GM19328 (cell line): ENCODE measurements around the gene TRABD2B.
"Not testable (repeated sequence)": the region's sequence is repeated elsewhere in the genome, so short reads cannot be mapped to it uniquely, and the experiment has no call there.

Experiments
- ATAC-seq: cut with Tn5 transposase; IDR thresholded peaks from one replicate; pipeline ENCODE4 v1.9.1; 2021; ENCODE audit warnings: mild to moderate bottlenecking, moderate library complexity; ENCODE audit not compliant: unreplicated experiment

Gene TRABD2B

DNA sequence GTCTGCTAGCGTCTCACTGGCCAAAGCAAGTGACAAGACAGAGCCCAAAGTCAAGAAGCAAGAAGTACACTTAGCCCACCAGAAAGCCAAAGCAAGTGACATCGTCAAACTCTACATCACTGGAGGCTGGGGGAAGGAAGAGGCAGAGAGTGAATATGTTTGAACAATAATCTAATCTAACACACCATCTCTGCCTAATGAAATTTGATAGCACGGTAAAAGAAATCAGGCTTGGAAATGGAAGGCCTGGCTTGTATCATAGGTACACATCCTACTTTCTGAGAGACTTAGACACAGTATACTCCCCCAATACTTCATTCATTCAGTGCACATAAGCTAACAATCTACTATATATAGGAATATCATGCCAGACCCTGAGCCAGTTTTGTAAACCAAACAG, 26.3 kb downstream of the TRABD2B start:
- no peak for ATAC-seq

DNA sequence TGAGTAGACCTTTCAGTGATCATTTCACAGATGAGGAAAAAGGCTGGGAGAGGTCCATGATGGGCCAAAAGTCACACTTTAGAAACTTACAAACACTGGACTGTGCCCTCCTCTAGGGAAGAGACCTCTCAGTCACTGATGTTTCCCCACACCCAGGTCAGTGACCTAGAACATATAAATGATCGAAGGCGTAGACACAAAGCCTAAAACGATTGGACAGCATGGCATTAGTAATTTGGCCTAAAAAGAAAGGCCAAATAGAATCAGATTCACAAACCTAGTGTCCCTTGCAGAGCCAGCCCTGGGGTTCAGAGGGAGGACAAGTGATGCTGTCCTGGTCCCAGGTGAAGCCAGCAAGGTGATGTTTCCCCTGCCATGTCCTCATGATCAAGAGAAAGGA, 27.7 kb downstream of the TRABD2B start:
- no peak for ATAC-seq

DNA sequence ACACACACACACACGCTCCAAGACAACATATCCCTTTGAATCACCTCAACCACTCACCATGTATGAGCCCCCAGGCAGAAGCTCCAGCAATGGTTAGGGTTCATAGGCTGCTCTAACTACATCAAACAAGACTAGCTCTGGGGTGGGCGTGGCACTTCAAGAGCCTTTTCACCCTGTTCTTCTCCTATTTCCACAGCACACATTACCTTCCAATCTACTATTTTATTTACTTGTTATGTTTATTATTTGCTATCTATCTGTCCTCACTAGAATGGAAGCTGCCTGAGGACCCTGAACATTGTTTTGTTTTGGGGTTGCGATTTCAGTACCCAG, 28.7 kb downstream of the TRABD2B start:
- no peak for ATAC-seq

DNA sequence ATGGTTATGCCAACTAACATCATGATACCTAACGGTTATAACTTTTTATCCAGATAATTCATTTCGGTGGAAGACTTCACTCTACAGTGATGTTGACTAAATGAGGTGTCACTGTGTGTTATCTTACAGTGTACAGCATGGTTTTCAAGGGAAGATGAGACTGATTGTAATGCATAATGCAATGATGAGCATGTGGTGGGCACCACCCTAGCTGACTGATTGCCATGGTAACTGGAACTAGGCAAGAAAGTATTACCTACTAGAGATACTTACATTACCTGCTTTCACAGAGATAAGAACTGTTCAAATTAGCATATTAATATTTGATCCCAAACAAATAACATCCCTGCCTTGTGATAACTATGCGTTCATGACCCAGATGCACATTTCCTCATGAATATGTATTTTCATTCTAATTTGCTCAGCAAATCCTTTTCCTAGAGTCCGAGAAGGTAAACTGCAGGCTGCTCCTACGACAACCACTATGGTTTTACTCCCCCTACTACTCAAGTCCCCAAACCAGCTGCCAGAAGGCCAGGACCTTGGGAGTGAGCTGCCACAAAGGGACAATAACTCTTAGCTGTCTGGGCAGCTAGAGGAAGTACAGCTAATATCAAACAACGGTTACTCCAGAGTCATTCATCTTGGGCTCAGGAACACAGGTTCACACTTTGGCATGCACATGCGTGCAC, 29.2 kb downstream of the TRABD2B start:
- ATAC-seq: no peak

GRCh38 chr1:47965816-47966215, 31.4 kb downstream of the TRABD2B start:
- no peak for ATAC-seq

DNA sequence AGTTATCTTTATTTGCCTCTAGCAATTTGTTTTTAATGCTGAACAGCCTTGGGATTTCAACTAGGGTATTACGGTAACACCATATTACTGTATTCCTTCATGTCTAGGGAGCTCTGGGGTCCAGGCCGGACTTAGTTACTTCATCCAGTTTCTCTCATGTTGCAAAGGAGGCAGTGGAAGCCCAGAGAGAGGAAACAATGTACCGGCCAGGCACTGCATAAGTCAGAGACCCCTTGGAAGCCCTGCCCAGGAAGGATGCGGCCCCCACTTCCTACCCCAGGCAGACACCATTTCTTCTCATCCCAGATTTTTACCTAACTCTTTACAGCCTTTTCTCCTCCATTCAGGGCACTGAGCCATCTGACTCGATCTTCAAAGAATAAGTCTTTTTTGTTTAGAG, 32.5 kb downstream of the TRABD2B start:
- no peak for ATAC-seq

DNA sequence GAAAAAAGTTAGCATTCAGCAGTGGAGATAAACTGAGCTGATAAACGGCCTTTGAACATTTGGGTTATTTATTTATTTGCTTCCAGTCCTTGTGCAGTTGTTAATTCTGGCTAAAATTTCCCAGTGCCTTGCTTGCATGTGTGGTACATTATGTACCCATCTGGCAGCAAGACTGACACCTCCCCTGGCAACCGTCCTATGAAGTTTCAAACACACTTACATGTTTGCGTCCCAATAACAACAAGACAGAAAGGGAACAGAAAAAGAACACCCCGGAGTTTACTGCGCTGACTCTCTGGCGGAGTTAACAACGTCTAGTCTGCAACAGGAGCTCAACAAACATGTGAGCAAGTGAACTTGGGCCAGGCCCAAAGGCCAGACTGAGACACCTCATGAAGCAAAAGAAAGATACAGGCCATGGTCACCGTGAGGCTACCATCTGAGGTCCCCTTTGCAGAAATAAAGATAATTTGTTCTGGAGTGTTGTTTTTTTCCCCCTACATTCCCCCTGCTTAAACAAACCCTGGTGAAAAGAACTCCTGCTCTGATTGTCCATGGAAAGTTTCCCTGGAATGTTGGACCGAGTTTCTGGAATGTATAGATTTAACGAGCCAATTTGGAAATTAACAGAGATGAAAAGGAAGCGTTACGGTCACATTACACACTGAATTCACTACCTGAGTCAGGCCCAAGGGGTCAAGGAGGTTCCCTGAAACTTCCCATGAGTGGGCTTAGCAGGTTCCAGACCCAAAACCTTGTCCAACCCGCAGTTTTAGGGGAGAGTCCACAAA, 33.4 kb downstream of the TRABD2B start:
- ATAC-seq: no peak

GRCh38 chr1:47962750-47963492, 34.3 kb downstream of the TRABD2B start:
- no peak for ATAC-seq

- ATAC-seq: not testable (repeated sequence)
Measured at GRCh38 chr1:47961835-47962234, 35.4 kb downstream of the TRABD2B start.

- not testable (repeated sequence) for ATAC-seq
Measured at GRCh38 chr1:47956491-47956890, 40.7 kb downstream of the TRABD2B start.

- no peak for ATAC-seq
Measured at GRCh38 chr1:47953661-47954060, 43.5 kb downstream of the TRABD2B start.

DNA sequence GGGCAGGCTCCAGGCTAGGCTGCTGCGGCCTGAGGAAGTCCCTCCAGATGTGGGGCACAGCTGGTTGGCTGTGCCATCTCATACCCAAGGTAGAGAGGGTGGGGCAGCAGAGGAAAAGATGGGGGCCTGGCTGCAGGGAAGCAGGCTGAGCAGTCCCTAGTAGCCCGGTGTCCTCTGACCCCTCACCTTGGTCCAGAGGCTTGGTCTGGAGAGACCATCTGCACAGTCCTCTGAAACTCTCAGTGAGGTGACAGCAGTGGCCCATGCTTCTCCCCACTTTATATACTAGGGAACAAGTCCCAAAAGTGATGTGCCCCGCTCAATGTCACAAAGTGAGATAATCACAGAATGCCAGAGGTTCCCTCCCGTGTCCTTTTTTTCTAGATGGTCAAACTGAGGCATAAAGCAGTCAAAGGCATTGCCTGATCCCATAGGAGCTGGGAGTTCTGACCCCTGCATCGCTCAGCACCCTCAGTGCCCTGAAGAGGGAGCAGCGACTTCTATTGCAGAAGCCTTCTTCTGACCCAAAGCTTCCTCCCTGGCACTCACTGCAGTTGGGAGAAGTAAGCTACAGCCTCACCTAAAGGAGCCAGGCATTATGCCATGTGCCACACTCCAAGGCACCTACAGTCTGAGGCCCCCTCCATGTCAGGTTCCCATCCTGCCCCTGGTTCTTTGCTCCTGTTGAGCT, 45.5 kb downstream of the TRABD2B start:
- ATAC-seq: no peak

- no peak for ATAC-seq
Measured at GRCh38 chr1:47951026-47951425, 46.2 kb downstream of the TRABD2B start.

GRCh38 chr1:47950471-47950870, 46.7 kb downstream of the TRABD2B start:
- no peak for ATAC-seq

DNA sequence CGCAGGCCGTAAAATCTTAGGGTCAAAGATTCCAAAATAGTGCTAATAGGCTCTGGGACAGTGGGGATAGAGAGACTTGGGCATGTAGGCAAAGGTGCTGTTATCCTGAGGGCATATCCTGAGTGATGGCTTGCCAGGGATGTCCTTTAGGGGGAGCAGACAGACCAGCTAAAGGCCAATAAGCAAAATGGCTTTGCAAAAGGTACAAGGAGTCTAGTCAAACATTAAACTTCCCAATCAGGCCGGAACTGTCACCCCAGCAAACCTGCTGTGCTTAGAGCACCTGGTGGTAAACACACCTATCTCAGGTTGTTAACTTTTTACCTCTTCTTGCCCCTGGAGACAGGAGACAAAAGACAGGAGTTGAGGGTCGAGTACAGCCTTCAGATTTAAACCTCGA, 49.1 kb downstream of the TRABD2B start:
- ATAC-seq: no peak

DNA sequence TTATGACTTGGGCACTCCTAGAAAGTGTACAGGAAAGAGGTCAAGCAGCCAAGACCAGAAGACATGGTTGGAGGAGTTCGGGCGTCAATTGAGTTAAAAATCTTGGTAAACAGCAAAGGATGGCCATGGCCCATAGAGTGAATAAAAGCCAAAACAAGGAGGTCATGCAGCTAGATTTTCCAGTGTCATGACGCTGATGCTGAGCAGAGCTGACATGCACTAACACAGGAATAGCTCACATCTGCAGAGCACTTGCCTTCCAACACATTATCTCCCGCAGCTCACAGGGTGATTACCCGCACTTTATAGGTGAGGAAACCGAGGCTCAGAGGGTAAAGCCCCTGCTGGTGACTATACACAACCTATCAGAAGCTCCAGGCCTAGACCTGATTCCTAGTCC, 49.7 kb downstream of the TRABD2B start:
- no peak for ATAC-seq

DNA sequence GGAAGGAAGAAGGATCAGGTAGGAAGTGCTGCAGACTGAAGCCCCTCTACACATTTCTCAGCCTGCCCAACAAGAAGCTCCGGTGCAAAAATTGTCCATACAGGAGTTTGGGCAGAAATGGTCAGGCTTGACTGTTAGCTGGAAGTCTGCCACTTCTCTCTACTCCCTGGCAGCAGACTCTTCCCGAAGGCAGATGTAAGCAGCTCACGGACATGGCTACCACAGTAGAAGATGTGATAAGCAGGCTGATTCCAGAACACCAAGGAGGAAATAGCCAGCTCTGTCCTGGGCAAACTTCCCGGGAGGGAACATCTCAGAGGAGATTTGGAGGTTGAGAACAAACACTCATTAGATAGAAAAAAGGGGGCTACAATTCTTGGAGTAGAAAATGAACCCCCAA, 52.6 kb downstream of the TRABD2B start:
- ATAC-seq: no peak

DNA sequence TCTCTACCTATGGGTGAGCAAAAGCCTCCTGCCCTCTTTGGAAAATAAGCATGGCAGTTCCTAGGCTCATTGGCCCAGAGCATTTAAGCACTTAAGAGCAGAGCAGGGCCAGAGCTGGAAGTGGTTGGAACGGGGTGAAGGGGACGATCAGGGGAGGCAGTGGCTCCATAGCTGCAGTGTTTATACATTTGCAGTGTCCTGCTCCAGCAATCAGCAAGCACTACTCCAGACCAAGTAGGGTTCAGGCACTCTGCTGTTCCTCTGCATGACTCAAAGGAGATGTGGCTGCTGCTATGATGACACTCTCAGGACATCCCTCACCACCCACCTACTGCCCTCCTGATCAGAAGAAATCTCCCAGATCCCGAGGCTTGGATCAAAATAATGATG, 55.0 kb downstream of the TRABD2B start:
- ATAC-seq: no peak

GRCh38 chr1:47941609-47942239, 55.5 kb downstream of the TRABD2B start:
- ATAC-seq: no peak

- ATAC-seq: no peak
Measured at GRCh38 chr1:47940779-47941178, 56.4 kb downstream of the TRABD2B start.

DNA sequence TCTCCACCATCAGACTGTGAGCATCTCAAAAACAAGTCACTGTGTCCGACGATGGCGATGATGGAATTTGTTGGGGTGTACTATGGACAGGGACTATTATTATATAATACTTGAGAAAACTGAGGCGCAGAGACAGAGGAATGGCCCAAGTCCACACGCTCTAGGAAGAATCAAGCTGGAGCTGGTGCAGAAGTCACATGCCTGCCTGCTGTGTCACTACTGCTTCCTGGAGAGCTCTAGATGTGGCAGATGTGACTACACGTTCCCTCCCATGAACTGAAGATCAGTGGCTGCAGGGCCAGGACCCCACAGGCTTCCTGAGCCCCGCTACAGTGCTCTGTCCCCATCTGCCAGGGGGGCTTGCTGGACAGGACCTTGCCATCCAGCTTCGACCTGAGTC, 56.9 kb downstream of the TRABD2B start:
- ATAC-seq: no peak
